K562 (cell line): Measurements from ENCODE around the gene FDX1. TPM values are rescaled to one million over a fixed set of nuclear protein-coding genes. Genes with fewer than 3 reads are reported as not detected.

Experiments used
- CBFA2T2 ChIP-seq: fragments of 450-650 bp; conservative IDR thresholded peaks from 2 replicates; pipeline ENCODE4 v1.6.1; 2017; ENCODE audit warnings: mild to moderate bottlenecking
- CTBP1 ChIP-seq: fragments of 450-650 bp; IDR thresholded peaks from 2 replicates; pipeline ENCODE4 v1.6.1; 2016; ENCODE audit warnings: borderline replicate concordance
- HBP1 ChIP-seq: fragments of 450-650 bp; formaldehyde crosslinking; IDR thresholded peaks from 2 replicates; pipeline ENCODE4 v1.4.0; 2022; ENCODE audit warnings: missing genetic modification characterization
- KDM2B ChIP-seq: fragments of 250-450 bp; sonication (Bioruptor Pico); IDR thresholded peaks from 2 replicates; pipeline ENCODE4 v1.8.0; 2021; ENCODE audit warnings: mild to moderate bottlenecking, moderate library complexity
- KLF16 ChIP-seq: IDR thresholded peaks from 2 replicates; pipeline ENCODE4 v1.6.1; 2016; ENCODE audit warnings: antibody characterized with exemption
- NR3C1 ChIP-seq: sonication (generic); formaldehyde crosslinking; IDR thresholded peaks from 2 replicates; pipeline ENCODE4 v1.8.1; 2022; ENCODE audit warnings: missing genetic modification reagents
- RB1 ChIP-seq: fragments of 450-650 bp; IDR thresholded peaks from 2 replicates; pipeline ENCODE4 v1.6.1; 2017; ENCODE audit warnings: low read depth, mild to moderate bottlenecking
- REST ChIP-seq, 2 experiments: fragments of 450-650 bp; formaldehyde crosslinking in 1 of 2; IDR thresholded peaks; 2 replicates each; pipeline versions ENCODE4 v1.4.0 to v1.6.1; 2014 to 2020; ENCODE audit warnings: mild to moderate bottlenecking in 2 of 2, borderline replicate concordance in 1 of 2, low read depth in 1 of 2
- SAP30 ChIP-seq: fragments of 200-600 bp; sonication (generic); IDR thresholded peaks from 2 replicates; pipeline ENCODE4 v1.6.1; 2012; ENCODE audit warnings: borderline replicate concordance, low read depth, mild to moderate bottlenecking, moderate library complexity, low read length, control low read depth, inconsistent platforms; ENCODE audit not compliant: insufficient read depth, poor library complexity, severe bottlenecking
- TFAP4 ChIP-seq: sonication (generic); formaldehyde crosslinking; IDR thresholded peaks from 2 replicates; pipeline ENCODE4 v1.8.0; 2022; ENCODE audit warnings: missing genetic modification reagents, mild to moderate bottlenecking, moderate library complexity, borderline replicate concordance
- UBTF ChIP-seq, 2 experiments: IDR thresholded peaks; 2 replicates each; pipeline ENCODE4 v1.6.1; 2012; ENCODE audit warnings: improper control_type of control experiment in 2 of 2, low read depth in 2 of 2, low read length in 2 of 2, borderline replicate concordance in 1 of 2
- ZNF511 ChIP-seq: sonication (generic); formaldehyde crosslinking; IDR thresholded peaks from 2 replicates; pipeline ENCODE4 v1.8.0; 2022; ENCODE audit warnings: mild to moderate bottlenecking, missing genetic modification reagents
- polyA plus RNA-seq, 8 experiments: library from polyadenylated mRNA; depleted of rRNA in 4 of 8; stranded (reverse) in 5 of 8; unstranded in 3 of 8; fragments of >200 nt; fragmentation: Nextera tagmentation in 2 of 8; fragmentation: Illumina TruSeq in 1 of 8; extraction: Ambion mirVana in 2 of 8; extraction: Trizol in 1 of 8; gene quantifications; 2 replicates each; pipeline versions ENCODE4 v1.2.1 to v1.2.3, GENCODE V29; 2011 to 2014; ENCODE audit warnings: inconsistent platforms in 1 of 8, missing spikeins in 1 of 8
- total RNA-seq, 7 experiments: library from RNA; depleted of rRNA in 6 of 7; stranded (reverse); fragments of >200 nt in 6 of 7; fragmentation: Illumina TruSeq in 2 of 7; extraction: Trizol in 2 of 7; gene quantifications; 2 replicates each; pipeline versions ENCODE4 v1.2.1 to v1.2.3, GENCODE V29; 2011 to 2021; ENCODE audit warnings: low replicate concordance in 1 of 7

The FDX1 gene
- total and polyA plus RNA-seq, 9 of the 15 experiments (the other 6 are each of a cell fraction or from before 2014, with no cell fraction given) = 6.4 to 14.3 (median 11.4) TPM

GRCh38 chr11:110430267-110431050 lies 711 bp downstream of the FDX1 start (continued):
- TF ChIP-seq REST (IDR thresholded peaks at IDR 0.05; ENCODE audit: borderline replicate concordance) (no peak), REST (CRISPR knock-in tag; IDR thresholded peaks at IDR 0.05; ENCODE audit: low read depth) (peak; percentile 0; the same call in 1 of the 2 replicates), RB1 (0 out of 2 replicates have a peak, but pooled peaks have one; percentile 45), CTBP1 (0 out of 2 replicates have a peak, but pooled peaks have one; percentile 17), KDM2B (CRISPR knock-in tag) (0 out of 2 replicates have a peak, but pooled peaks have one; percentile 9), CBFA2T2 (no peak), SAP30 (peak; percentile 27), HBP1 (CRISPR knock-in tag) (no peak), TFAP4 (CRISPR knock-in tag) (peak; percentile 48; the same call in 1 of the 2 replicates), ZNF511 (CRISPR knock-in tag) (no peak), NR3C1 (0 out of 2 replicates have a peak, but pooled peaks have one; percentile 2), KLF16 (no peak), UBTF (IDR thresholded peaks at IDR 0.05; ENCODE audit: borderline replicate concordance in 1 of 2, low read depth in 2 of 2, low read length in 2 of 2) (peak in 1 of 2 experiments; percentile 4; a peak in 1 of 4 replicates)
